Activated CD4-positive, alpha-beta T cell treated with anti-CD3 and anti-CD28 coated beads, Interleukin-2, Interleukin-6, amounts not matched to agents 100 ng/mL and 50 ng/mL, durations not matched to agents 16 hours and 8 hours (primary cell): Measurements from ENCODE around the gene PATL1.

ENCODE experiments used
- DNase-seq: peaks from one replicate; pipeline ENCODE4 v3.0.0-alpha.2; 2020

The PATL1 gene

GRCh38 chr11:59611570-59612565 lies 57.0 kb downstream of the PATL1 start:
- peak; percentile 21 for DNase-seq

GRCh38 chr11:59610289-59610688 lies 58.5 kb downstream of the PATL1 start:
- DNase-seq: peak; percentile 42

GRCh38 chr11:59607703-59608454 lies 61.0 kb downstream of the PATL1 start:
- no peak for DNase-seq

GRCh38 chr11:59602432-59602831 lies 66.4 kb downstream of the PATL1 start:
- no peak for DNase-seq

- DNase-seq: no peak
Observed at GRCh38 chr11:59601788-59602187, 67.0 kb downstream of the PATL1 start.

- no peak for DNase-seq
Observed at GRCh38 chr11:59600636-59601035, 68.2 kb downstream of the PATL1 start.

GRCh38 chr11:59600234-59600633 lies 68.6 kb downstream of the PATL1 start:
- DNase-seq: no peak

- DNase-seq: no peak
Observed at GRCh38 chr11:59598961-59599360, 69.9 kb downstream of the PATL1 start.
